ENCODE data around the gene RPL36AL.
"Not testable (repeated sequence)": the region's sequence is repeated elsewhere in the genome, so short reads cannot be mapped to it uniquely, and the experiment has no call there.

Gene RPL36AL

DNA sequence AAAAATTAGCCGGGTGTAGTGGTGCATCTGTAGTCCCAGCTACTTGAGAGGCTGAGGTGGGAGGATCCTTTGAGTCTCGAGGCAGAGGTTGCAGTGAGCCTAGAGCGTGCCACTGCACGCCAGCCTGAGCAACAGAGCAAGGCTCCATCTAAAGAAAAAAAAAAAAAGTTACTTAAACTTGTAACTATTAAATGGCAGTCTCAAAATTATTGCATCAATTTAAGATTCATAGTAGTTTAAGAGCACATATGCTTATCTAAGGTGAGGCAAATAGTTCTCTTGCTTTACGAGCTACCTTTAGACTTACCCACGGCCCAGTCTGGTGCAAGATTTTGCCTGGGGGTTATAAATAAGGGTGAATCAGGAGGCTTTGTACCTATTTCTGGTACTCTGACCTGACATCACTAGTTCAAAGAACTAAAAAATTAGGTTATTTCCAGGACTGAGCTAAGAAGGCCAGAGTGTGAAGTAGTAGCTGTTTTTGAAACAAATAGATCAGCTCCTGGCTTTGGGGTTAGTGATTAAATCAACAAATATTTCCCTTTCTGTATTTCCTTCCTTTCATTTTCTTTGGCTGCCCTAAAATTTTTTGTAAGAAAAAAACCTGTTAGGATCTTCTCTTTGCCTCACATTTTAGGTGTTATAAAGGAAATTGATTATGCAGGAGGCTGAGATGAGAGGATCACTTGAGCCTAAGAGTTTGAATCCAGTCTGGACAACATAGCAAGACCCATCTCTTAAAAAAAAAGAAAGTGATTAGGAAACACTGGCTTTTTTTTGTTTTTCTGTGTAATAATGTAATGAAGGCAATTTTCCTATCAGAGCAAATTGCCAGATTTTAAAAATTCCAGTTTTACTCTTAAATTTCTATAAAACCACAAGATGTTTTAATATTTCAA, 3.8 kb upstream of the RPL36AL start:
- Mint-ChIP-seq H3K4me1 (peaks cover 44% of the 10 kb centered on the region), H3K9me3 (no peaks in the 10 kb centered on the region), H3K4me3 (peak overlapping the region; percentile 98), H3K27ac (peak overlapping the region; percentile 68), H3K36me3 (peaks cover 12% of the 10 kb centered on the region), H3K27me3 (no peaks in the 10 kb centered on the region)

DNA sequence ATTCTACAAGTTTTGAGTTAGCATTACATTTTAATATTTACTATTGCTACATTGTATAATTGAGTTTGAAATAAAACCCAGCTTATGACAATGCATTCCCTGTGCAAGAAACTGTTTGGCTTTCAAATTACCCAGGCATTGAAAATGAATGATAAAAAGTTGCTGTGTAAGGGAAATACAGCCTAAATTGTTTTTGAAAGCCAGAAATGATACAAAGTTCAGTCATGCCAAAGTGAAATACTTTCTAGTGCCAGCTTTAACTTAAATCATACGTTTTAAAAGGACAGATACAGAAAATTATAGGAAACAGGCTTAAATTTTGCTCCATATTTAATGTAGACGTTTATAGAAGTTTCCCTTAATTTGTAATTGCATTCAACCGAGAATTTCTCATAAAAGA, 3.0 kb upstream of the RPL36AL start:
- Mint-ChIP-seq H3K36me3 (peaks cover 18% of the 10 kb centered on the region), H3K4me3 (peak overlapping the region; percentile 98), H3K27ac (peak overlapping the region; percentile 51), H3K27me3 (no peaks in the 10 kb centered on the region), H3K4me1 (peaks cover 46% of the 10 kb centered on the region), H3K9me3 (no peaks in the 10 kb centered on the region)

DNA sequence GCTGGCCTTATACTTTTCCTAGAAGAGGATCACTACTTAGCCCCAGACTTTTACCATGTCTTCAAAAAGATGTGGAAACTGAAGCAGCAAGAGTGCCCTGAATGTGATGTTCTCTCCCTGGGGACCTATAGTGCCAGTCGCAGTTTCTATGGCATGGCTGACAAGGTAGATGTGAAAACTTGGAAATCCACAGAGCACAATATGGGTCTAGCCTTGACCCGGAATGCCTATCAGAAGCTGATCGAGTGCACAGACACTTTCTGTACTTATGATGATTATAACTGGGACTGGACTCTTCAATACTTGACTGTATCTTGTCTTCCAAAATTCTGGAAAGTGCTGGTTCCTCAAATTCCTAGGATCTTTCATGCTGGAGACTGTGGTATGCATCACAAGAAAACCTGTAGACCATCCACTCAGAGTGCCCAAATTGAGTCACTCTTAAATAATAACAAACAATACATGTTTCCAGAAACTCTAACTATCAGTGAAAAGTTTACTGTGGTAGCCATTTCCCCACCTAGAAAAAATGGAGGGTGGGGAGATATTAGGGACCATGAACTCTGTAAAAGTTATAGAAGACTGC, 1.7 kb upstream of the RPL36AL start:
- H3K27ac Mint-ChIP-seq, result peak overlapping the region; percentile 91
- H3K36me3 Mint-ChIP-seq, result peaks cover 18% of the 10 kb centered on the region
- H3K4me1 Mint-ChIP-seq, result peaks cover 53% of the 10 kb centered on the region
- no peaks in the 10 kb centered on the region for H3K9me3 Mint-ChIP-seq
- H3K4me3 Mint-ChIP-seq, result peak overlapping the region; percentile 98
- H3K27me3 Mint-ChIP-seq, result no peaks in the 10 kb centered on the region

DNA sequence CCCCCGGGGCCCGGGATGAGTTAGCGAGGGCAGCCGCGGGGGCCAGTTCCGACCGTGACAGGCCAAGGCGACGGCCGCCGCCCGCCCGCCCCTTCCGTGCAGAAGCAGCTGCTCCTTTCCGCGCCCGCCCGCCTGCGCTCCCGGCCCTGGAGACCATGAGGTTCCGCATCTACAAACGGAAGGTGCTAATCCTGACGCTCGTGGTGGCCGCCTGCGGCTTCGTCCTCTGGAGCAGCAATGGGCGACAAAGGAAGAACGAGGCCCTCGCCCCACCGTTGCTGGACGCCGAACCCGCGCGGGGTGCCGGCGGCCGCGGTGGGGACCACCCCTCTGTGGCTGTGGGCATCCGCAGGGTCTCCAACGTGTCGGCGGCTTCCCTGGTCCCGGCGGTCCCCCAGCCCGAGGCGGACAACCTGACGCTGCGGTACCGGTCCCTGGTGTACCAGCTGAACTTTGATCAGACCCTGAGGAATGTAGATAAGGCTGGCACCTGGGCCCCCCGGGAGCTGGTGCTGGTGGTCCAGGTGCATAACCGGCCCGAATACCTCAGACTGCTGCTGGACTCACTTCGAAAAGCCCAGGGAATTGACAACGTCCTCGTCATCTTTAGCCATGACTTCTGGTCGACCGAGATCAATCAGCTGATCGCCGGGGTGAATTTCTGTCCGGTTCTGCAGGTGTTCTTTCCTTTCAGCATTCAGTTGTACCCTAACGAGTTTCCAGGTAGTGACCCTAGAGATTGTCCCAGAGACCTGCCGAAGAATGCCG, 872 bp upstream of the RPL36AL start:
- Mint-ChIP-seq H3K4me1 (peaks cover 50% of the 10 kb centered on the region), H3K36me3 (peaks cover 16% of the 10 kb centered on the region), H3K4me3 (peak overlapping the region; percentile 98), H3K9me3 (no peaks in the 10 kb centered on the region), H3K27me3 (no peaks in the 10 kb centered on the region), H3K27ac (peak overlapping the region; percentile 91)

DNA sequence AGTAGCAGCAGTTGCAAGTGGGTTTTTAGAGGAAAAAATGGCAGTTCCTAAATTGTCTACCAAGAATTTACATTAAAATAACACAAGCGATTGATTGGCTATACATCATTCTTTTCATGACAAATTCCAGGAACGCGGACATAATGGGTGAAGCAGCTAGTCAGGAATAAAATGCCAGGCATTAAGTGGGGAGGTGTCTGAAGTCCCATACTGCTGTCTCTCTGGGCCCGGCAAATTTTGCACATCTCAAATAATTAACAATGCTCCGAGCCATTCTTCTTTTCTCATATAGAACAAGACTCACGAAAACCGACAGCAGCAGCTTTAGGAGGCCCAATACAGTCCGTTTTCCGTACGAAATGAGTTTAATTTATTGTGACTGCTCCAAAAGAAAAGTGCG, 696 bp downstream of the RPL36AL start:
- Mint-ChIP-seq H3K9me3 (no peaks in the 10 kb centered on the region), H3K36me3 (peaks cover 15% of the 10 kb centered on the region), H3K27ac (peak overlapping the region; percentile 98), H3K27me3 (no peaks in the 10 kb centered on the region), H3K4me1 (peaks cover 42% of the 10 kb centered on the region), H3K4me3 (peak overlapping the region; percentile 98)

DNA sequence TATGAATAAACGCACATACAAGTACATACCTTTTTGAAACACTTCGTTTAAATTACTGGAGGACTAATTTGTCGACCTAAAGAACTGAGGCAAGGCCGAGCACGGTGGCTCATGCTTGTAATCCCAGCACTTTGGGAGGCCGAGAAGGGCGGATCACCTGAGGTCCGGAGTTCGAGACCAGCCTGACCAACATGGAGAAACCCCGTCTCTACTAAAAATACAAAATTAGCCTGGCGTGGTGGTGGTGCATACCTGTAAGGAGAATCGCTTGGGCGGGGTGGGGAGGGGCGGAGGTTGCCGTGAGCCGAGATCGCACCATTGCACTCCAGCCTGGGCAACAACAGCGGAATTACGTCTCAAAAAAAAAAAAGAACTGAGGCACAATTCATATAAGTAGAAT, 1.2 kb downstream of the RPL36AL start:
- Mint-ChIP-seq H3K4me1 (peaks cover 39% of the 10 kb centered on the region), H3K27ac (peak overlapping the region; percentile 98), H3K36me3 (peaks cover 15% of the 10 kb centered on the region), H3K4me3 (peak overlapping the region; percentile 98)
- H3K27me3 Mint-ChIP-seq, H3K9me3 Mint-ChIP-seq: not testable (repeated sequence)

DNA sequence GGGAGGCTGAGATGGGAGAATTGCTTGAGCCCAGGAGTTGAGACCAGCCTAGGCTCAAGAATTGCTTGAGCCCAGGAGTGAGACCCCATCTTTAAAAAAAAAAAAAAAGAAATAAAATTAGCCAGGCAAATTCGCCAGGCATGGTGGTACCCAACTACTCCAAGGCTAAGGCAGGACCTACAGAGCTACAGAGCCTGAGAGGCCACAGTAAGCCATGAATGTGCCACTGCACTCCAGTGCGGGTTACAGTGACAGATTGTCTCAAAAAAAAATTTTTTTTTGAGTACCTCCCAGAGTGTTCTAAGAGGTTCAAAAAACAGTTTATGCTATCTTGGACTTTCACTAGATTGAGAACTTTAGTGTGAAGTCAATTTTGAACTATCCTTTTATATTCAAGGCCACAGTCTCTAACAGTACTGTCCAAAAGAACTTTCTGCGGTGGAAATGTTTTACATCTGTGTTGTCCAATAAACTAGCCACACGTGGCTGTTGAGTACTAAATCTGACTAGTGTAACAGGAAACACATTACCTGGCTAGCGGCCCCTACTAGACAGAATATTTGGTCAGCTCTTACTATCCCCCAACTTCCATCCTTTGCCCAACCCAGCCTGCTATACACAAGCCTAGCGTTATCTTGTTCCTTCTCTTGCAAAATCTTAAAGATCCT, 2.4 kb downstream of the RPL36AL start:
- Mint-ChIP-seq H3K27ac (peak overlapping the region; percentile 70), H3K4me3 (peak overlapping the region; percentile 98), H3K9me3 (no peaks in the 10 kb centered on the region)

DNA sequence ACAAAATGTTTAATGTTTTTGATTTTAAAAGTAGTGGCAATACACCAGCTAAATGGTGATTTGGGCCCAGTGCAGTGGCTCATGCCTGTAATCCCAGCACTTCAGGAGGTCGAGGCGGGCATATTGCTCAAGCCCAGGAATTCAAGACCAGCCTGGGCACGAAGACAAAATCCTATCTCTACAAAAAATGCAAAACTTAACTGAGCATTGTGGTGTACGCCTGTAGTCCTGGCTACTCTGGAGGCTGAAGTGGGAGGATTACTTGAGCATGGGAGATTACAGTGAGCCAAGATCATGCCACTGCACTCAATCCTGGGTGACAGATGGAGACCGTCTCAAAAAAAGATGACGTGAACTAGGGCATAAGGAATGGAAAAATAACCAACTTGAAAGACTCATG, 4.7 kb downstream of the RPL36AL start:
- peaks cover 9% of the 10 kb centered on the region for H3K36me3 Mint-ChIP-seq
- no peaks in the 10 kb centered on the region for H3K27me3 Mint-ChIP-seq
- no peak overlapping the region for H3K4me3 Mint-ChIP-seq
- H3K27ac Mint-ChIP-seq, result no peak overlapping the region
- no peaks in the 10 kb centered on the region for H3K9me3 Mint-ChIP-seq
- peaks cover 18% of the 10 kb centered on the region for H3K4me1 Mint-ChIP-seq

More for the DNA sequence above, 2.4 kb downstream of the RPL36AL start:
- peaks cover 31% of the 10 kb centered on the region for H3K4me1 Mint-ChIP-seq
- peaks cover 15% of the 10 kb centered on the region for H3K36me3 Mint-ChIP-seq
- no peaks in the 10 kb centered on the region for H3K27me3 Mint-ChIP-seq

DNA sequence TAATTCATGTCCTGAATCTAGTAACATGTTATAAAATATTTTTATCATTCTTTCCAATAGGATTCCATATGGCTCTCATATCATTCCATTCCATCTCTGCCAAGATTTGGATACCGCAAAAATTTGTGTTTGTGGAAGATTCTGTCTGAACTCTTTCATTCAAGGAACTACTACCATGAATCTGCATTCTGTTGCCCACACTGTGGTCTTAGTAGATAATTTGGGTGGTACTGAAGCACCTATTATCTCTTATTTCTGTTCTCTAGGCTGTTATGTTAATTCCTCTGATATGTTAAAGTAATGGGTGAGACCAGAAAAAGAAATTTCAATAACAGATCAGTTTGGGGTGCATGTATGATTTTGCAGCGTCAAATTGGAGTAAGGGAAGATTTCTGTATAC, 6.2 kb downstream of the RPL36AL start:
- peaks cover 18% of the 10 kb centered on the region for H3K4me1 Mint-ChIP-seq
- H3K27me3 Mint-ChIP-seq, result no peaks in the 10 kb centered on the region
- H3K27ac Mint-ChIP-seq, result no peak overlapping the region
- no peaks in the 10 kb centered on the region for H3K9me3 Mint-ChIP-seq
- H3K4me3 Mint-ChIP-seq, result no peak overlapping the region
- peaks cover 9% of the 10 kb centered on the region for H3K36me3 Mint-ChIP-seq

DNA sequence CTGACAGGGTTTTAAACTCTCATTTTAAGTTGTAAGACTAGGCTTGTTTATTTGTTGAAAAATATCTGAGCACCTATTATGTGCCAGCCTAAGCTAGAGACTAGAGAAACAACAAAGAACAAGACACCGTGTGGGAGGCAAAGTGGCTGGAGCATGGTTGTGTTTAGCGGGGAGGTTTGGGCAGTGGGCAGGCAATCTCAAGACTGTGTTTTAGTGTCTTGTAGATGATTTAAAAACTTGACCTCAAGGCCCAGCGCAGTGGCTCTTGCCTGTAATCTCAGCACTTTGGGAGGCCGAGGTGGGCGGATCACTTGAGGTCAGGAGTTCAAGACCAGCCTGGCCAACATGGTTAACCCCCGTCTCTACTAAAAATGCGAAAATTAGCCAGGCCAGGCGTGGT, 7.8 kb downstream of the RPL36AL start:
- Mint-ChIP-seq H3K4me3 (no peak overlapping the region), H3K27ac (no peak overlapping the region), H3K36me3 (peaks cover 1% of the 10 kb centered on the region), H3K4me1 (peaks cover 6% of the 10 kb centered on the region), H3K9me3 (no peaks in the 10 kb centered on the region), H3K27me3 (no peaks in the 10 kb centered on the region)

DNA sequence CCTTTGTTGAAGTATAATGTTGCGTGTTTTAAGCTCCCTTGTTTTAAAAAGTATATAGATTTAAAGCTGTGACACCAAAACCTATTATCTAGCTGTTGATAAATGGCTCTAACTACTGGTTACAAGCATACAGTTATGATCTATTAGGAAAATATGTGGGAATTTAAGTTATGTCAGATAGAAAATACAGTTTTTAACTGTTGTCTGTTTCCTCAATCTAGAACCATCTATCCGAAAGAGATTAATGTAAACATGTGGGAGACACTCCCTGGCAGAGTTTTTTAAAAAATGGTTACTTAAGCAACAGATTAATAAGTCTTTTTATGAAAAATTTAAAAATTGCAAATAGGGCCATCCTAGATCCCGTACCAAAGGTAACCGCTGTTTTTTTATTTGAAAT, 8.2 kb downstream of the RPL36AL start:
- H3K27ac Mint-ChIP-seq, result no peak overlapping the region
- no peaks in the 10 kb centered on the region for H3K9me3 Mint-ChIP-seq
- H3K36me3 Mint-ChIP-seq, result peaks cover 1% of the 10 kb centered on the region
- H3K27me3 Mint-ChIP-seq, result no peaks in the 10 kb centered on the region
- H3K4me3 Mint-ChIP-seq, result no peak overlapping the region
- peaks cover 2% of the 10 kb centered on the region for H3K4me1 Mint-ChIP-seq

DNA sequence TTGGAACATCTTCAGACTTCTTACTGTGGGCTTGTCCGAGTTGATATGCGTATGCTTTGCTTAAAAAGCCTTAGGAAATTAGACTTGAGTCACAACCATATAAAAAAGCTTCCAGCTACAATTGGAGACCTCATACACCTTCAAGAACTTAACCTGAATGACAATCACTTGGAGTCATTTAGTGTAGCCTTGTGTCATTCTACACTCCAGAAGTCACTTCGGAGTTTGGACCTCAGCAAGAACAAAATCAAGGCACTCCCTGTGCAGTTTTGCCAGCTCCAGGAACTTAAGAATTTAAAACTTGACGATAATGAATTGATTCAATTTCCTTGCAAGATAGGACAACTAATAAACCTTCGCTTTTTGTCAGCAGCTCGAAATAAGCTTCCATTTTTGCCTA, 12.8 kb downstream of the RPL36AL start:
- H3K36me3 Mint-ChIP-seq, result peaks cover 5% of the 10 kb centered on the region
- H3K9me3 Mint-ChIP-seq, result no peaks in the 10 kb centered on the region
- no peaks in the 10 kb centered on the region for H3K4me1 Mint-ChIP-seq
- H3K4me3 Mint-ChIP-seq, result no peak overlapping the region
- H3K27me3 Mint-ChIP-seq, result no peaks in the 10 kb centered on the region
- H3K27ac Mint-ChIP-seq, result no peak overlapping the region

DNA sequence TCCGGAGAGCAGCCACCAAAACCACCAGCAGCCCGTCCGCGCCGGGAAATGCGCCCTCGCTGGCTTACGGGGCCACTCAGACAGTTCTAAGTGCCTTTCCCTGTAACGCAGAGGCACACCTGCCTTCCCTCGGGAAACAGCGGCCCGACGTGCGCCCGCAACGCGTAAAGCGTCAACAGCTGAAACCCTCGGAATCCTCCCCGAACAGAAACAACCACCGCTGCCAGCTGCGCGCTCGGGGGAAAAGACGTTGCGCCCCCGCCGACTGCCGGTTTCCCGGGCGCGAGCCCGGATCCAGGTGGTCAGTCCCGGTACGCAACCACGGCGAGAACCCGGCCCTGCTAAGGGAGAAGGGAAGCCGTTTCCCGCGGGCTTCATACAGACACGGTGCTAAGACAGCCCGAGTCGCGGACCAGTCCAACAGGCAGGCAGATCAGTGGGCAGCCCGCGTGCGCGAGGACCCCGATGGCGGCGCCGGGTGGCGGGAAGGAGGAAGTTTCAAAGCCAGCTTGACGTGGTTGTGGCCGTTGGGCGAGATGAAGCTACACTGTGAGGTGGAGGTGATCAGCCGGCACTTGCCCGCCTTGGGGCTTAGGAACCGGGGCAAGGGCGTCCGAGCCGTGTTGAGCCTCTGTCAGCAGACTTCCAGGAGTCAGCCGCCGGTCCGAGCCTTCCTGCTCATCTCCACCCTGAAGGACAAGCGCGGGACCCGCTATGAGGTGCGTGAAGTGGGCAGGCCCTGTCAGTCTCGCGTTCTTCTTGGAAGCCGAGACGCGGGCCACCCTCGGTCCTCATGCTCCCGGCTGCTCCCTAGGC, 21.7 kb downstream of the RPL36AL start, which contains the start of gene LRR1:
Gene LRR1 (plus strand): TSS at position 456 of the 816 bp plus-strand sequence. CDS start 81 bp downstream, at position 537.
- H3K27me3 Mint-ChIP-seq, result no peaks in the 10 kb centered on the region
- H3K9me3 Mint-ChIP-seq, result no peaks in the 10 kb centered on the region
- peaks cover 2% of the 10 kb centered on the region for H3K36me3 Mint-ChIP-seq
- H3K4me1 Mint-ChIP-seq, result peaks cover 26% of the 10 kb centered on the region
- H3K4me3 Mint-ChIP-seq, result peak within 1 kb of the TSS; percentile 98
- peak within 1 kb of the TSS; percentile 98 for H3K27ac Mint-ChIP-seq

DNA sequence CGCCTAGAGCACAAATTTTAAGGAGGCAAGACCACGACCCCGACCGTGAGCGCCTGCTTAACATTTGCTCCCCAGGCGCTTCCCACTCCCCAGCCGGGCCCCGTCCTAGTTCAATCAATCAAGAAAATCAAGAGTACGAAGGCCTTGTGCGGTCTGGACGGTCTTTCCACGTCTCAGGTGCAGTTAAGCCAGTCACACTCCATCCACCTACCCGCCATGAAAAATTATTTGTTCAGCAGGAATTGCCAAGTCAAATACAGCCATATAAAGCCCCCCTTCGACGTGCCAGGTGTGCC, 22.3 kb downstream of the RPL36AL start:
- H3K27ac Mint-ChIP-seq, result peak overlapping the region; percentile 98
- H3K27me3 Mint-ChIP-seq, result no peaks in the 10 kb centered on the region
- peaks cover 2% of the 10 kb centered on the region for H3K36me3 Mint-ChIP-seq
- no peaks in the 10 kb centered on the region for H3K9me3 Mint-ChIP-seq
- H3K4me1 Mint-ChIP-seq, result peaks cover 26% of the 10 kb centered on the region
- peak overlapping the region; percentile 98 for H3K4me3 Mint-ChIP-seq

Measured in activated naive CD4-positive, alpha-beta T cell treated with anti-CD3 and anti-CD28 coated beads, Interleukin-2, amount 50 U/mL, for 24 hours (primary cell).